ENCODE data around the gene CALN1.

GRCh38 chr7:71777278-71777677 is 634.9 kb downstream of the CALN1 start:
- TF ChIP-seq EP300 (IDR thresholded peaks at IDR 0.05; ENCODE audit: borderline replicate concordance in 1 of 2, low read depth in 2 of 2, low read length in 2 of 2) (no peak), EZH2 (IDR thresholded peaks at IDR 0.05; ENCODE audit: low read depth, low read length, severe bottlenecking) (no peak)

Measured in H1 (cell line).